Activated T-cell treated with anti-CD3 and anti-CD28 coated beads, Interleukin-2, amount 50 U/mL, for 4 hours (primary cell): ENCODE data around the gene POU2AF2. TPM values are rescaled to one million over a fixed set of nuclear protein-coding genes. Genes with fewer than 3 reads are reported as not detected.
"Not testable (repeated sequence)": the region's sequence is repeated elsewhere in the genome, so short reads cannot be mapped to it uniquely, and the experiment has no call there.

Source experiments
- ATAC-seq, 2 donors: fragments of 200-7000 bp; cut with Tn5 transposase; one replicate each; pipeline ENCODE4 v1.10.0; 2021
- DNase-seq: peaks from one replicate; pipeline ENCODE4 v3.0.0-alpha.2; 2020
- H3K27me3 Mint-ChIP-seq: one replicate; pipeline ENCODE4 v1.8.0; 2021; ENCODE audit warnings: low read depth, mixed read lengths
- H3K36me3 Mint-ChIP-seq: one replicate; pipeline ENCODE4 v1.8.0; 2022; ENCODE audit warnings: mixed read lengths; ENCODE audit not compliant: insufficient read depth
- H3K4me1 Mint-ChIP-seq: one replicate; pipeline ENCODE4 v1.8.0; 2021; ENCODE audit warnings: low read depth, mixed read lengths
- H3K4me3 Mint-ChIP-seq: one replicate; pipeline ENCODE4 v1.8.0; 2021; ENCODE audit warnings: mild to moderate bottlenecking, moderate library complexity, mixed read lengths
- H3K9me3 Mint-ChIP-seq: one replicate; pipeline ENCODE4 v1.8.0; 2021; ENCODE audit warnings: mixed read lengths
- total RNA-seq, 3 donors: library from RNA; stranded (reverse); gene quantifications; one replicate each; pipeline ENCODE4 v1.2.1, GENCODE V29; 2021

Gene POU2AF2, protein sequence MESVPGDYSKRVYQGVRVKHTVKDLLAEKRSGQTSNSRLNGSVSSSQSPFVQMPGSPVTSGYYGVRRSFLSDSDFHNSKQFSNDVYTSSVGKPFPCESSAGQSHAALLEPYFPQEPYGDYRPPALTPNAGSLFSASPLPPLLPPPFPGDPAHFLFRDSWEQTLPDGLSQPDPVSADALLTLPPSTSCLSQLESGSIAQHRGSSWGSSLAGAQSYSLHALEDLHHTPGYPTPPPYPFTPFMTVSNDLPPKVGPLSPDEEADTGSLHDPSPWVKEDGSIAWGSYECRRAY
- not detected for total RNA-seq

DNA sequence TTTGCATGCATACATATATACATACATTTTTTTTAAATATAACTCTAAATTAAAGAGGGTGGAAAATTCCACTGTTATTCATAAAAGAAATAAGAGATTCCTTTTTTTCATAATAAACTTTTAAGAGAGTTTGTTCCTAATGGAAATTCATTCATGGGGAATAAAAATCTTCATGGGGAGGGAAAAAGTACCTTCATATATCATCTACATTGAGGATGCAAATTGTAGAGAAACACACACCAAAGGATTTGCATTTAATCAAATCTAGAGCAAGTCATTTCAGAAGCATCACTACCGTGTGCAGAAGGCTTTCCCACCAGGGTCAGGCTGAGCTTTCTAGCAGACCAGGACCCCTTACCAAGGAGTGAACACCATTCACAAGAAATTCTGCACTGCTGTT lies at the start of gene POU2AF2:
POU2AF2 (plus strand) TSS at position 301 of the 400 bp plus-strand sequence. CDS start 129 bp downstream, outside the sequence.
- Mint-ChIP-seq H3K36me3 (no peaks in the 10 kb centered on the region), H3K4me3 (no peak within 1 kb of the TSS), H3K9me3 (no peaks in the 10 kb centered on the region), H3K27me3 (peaks cover 33% of the 10 kb centered on the region), H3K4me1 (no peaks in the 10 kb centered on the region)
- ATAC-seq (no peak), DNase-seq (no peak)

DNA sequence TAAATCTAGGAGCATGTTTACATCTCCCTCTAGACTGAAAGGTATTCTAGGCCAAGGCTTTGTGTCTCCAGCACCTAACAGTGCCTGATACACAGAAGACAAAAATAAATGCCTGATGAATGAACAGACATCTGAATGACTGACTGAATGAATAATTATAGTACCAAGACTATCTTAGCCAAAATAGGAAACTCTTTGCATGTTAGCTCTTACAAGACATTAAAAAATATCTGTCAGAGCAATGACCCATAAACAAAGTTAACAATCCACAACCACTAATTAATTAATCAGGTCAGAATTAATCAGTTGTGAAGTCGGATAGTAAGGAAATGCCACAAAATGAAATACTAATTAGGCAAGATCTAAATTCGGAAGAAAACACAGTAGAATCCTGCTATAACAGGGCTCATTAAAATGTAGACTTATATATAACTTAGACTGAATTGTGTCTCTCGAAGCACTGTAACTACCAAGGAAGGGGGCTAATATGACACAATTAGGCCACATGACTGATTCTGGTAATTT lies 45.5 kb upstream of the POU2AF2 start:
- DNase-seq (no peak), ATAC-seq (no peak)
- Mint-ChIP-seq H3K27me3 (peaks cover 30% of the 10 kb centered on the region), H3K4me1 (no peaks in the 10 kb centered on the region), H3K4me3 (no peak overlapping the region), H3K36me3 (no peaks in the 10 kb centered on the region), H3K9me3 (no peaks in the 10 kb centered on the region)

GRCh38 chr11:111204211-111204610 lies 41.3 kb upstream of the POU2AF2 start:
- no peaks in the 10 kb centered on the region for H3K9me3 Mint-ChIP-seq
- no peaks in the 10 kb centered on the region for H3K4me1 Mint-ChIP-seq
- no peak overlapping the region for H3K4me3 Mint-ChIP-seq
- ATAC-seq (no peak), DNase-seq (no peak)
- no peaks in the 10 kb centered on the region for H3K36me3 Mint-ChIP-seq
- peaks cover 28% of the 10 kb centered on the region for H3K27me3 Mint-ChIP-seq

DNA sequence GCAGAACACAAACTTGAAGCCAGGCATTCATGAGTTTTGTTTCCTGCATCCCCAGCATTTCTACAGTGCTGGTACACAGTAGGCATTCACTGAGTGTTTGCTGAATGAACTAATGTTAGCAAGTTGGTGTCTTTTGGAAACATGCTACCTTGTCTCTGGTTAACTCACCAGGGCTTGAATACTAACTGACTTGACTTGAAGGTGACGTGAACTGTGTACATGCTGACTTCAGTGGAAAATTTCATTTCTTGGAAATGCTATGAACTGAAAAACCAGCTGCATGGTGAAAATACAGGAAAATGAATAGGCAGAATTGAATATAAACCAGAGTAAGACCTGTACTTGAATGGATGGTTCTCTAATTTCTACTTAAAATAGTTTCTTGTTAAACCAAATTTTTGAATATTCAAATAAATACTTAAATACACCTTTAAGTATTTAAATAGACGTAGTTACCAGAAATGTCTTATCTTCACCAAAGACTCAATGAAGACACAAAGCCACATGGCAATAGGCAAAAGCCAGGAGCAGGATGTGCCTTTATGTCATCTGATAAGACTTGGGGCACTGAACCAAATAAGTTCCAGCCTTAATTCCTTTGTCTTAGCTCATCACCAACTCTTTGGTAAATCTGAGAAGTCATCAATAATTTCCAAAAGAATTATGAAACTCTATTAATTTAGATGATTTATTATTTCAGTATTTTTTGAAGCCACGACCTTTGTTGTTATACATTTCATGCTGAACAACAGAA lies 39.7 kb upstream of the POU2AF2 start:
- Mint-ChIP-seq H3K4me1 (no peaks in the 10 kb centered on the region), H3K27me3 (peaks cover 20% of the 10 kb centered on the region), H3K4me3 (no peak overlapping the region), H3K36me3 (no peaks in the 10 kb centered on the region), H3K9me3 (no peaks in the 10 kb centered on the region)
- ATAC-seq (no peak), DNase-seq (no peak)

- H3K9me3 Mint-ChIP-seq = no peaks in the 10 kb centered on the region
- H3K27me3 Mint-ChIP-seq = peaks cover 19% of the 10 kb centered on the region
- H3K4me1 Mint-ChIP-seq = no peaks in the 10 kb centered on the region
- no peaks in the 10 kb centered on the region for H3K36me3 Mint-ChIP-seq
- no peak overlapping the region for H3K4me3 Mint-ChIP-seq
- no peak for ATAC-seq
- no peak for DNase-seq
Measured at GRCh38 chr11:111206472-111206871, 39.1 kb upstream of the POU2AF2 start.

DNA sequence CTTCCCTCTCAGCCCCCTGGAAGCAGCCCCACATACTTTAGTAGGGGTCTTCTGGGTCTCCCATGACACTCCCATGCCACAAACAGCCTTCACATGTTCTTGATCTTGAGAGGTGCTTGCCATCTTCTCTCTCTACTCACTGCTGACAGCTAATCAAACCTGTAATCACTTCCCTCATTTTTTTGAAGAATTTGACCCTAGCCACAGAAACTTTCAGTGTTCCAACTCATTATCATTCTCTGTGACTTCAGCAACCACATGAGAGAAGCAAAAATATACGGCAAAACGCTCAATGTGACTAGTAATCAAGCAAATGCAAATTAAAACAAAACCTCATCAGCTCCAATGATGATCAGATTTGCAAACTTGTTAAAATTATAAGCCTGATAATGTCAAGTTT lies 38.3 kb upstream of the POU2AF2 start:
- Mint-ChIP-seq H3K4me1 (no peaks in the 10 kb centered on the region), H3K9me3 (no peaks in the 10 kb centered on the region), H3K36me3 (no peaks in the 10 kb centered on the region), H3K4me3 (no peak overlapping the region), H3K27me3 (peaks cover 19% of the 10 kb centered on the region)
- ATAC-seq (no peak), DNase-seq (no peak)

DNA sequence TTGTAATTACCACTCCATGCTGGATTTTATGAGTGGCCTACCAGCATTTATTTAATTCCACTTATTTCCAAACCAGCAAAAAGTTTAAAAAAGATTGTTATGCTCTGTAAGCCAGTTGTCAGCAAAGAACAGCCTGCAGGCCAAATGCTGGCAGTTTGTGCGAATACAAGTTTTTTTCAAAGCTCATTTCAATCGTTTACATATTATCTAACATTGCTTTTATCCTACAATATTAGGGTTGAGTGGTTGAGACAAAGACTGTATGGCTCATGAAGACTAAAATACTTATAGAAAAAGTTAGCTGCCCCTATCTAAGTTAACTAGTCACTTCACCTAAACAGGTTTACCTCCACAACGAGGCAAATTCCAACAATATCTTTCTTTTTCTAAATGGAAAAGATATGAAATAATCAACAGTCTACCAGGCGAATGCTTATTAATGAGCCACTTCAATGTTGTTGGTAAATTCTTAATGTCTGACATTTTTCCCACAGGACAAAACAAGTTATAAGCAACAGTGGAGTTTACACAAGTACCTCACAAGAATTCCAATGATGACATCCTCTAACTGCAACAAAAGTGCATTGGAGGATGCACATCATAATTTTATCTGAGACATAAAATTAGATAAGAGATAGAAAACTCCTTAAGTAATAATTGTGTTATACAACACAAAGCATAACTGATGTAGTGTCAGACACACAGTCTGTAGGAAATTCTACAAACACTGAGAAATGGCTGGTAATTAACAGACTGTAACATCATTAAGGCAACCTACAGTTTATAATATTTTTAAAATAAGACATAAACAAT lies 35.8 kb upstream of the POU2AF2 start:
- no peak for ATAC-seq
- H3K9me3 Mint-ChIP-seq = no peaks in the 10 kb centered on the region
- no peak overlapping the region for H3K4me3 Mint-ChIP-seq
- peaks cover 6% of the 10 kb centered on the region for H3K27me3 Mint-ChIP-seq
- no peak for DNase-seq
- H3K36me3 Mint-ChIP-seq = no peaks in the 10 kb centered on the region
- H3K4me1 Mint-ChIP-seq = no peaks in the 10 kb centered on the region

DNA sequence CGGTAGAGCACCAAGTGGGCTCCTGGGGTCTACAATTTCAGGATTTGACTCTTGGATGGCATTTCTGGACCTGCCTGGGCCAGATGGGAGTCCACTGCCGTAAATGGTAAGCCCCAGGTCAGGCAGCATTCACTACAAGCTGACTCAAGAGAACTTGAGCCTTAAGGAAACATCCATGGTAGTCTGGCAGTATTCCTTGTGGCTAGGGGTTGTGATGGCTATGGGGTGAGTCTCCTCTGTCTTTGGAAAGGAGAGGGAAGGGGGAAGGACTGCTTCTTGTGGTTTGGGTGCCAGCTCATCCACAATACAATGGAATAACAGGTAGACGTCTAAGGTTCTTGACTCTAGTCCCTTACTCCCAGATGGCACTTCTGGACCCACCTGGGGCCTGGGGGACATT lies 32.3 kb upstream of the POU2AF2 start:
- no peaks in the 10 kb centered on the region for H3K36me3 Mint-ChIP-seq
- DNase-seq = no peak
- H3K4me1 Mint-ChIP-seq = no peaks in the 10 kb centered on the region
- peaks cover 2% of the 10 kb centered on the region for H3K27me3 Mint-ChIP-seq
- H3K9me3 Mint-ChIP-seq = no peaks in the 10 kb centered on the region
- no peak overlapping the region for H3K4me3 Mint-ChIP-seq
- ATAC-seq = no peak

GRCh38 chr11:111220721-111221120 lies 24.8 kb upstream of the POU2AF2 start:
- Mint-ChIP-seq H3K27me3 (peaks cover 2% of the 10 kb centered on the region), H3K4me3 (no peak overlapping the region), H3K9me3 (no peaks in the 10 kb centered on the region), H3K36me3 (no peaks in the 10 kb centered on the region), H3K4me1 (peaks cover 10% of the 10 kb centered on the region)
- DNase-seq = no peak
- no peak for ATAC-seq

- Mint-ChIP-seq H3K36me3 (no peaks in the 10 kb centered on the region), H3K9me3 (no peaks in the 10 kb centered on the region), H3K27me3 (peaks cover 2% of the 10 kb centered on the region), H3K4me1 (peaks cover 10% of the 10 kb centered on the region), H3K4me3 (no peak overlapping the region)
- ATAC-seq (no peak), DNase-seq (no peak)
Measured at GRCh38 chr11:111221208-111221607, 24.3 kb upstream of the POU2AF2 start.

GRCh38 chr11:111221936-111222335 lies 23.6 kb upstream of the POU2AF2 start:
- H3K27me3 Mint-ChIP-seq, DNase-seq: not testable (repeated sequence)
- H3K4me1 Mint-ChIP-seq = peaks cover 10% of the 10 kb centered on the region

GRCh38 chr11:111222821-111223455 lies 22.6 kb upstream of the POU2AF2 start:
- Mint-ChIP-seq H3K4me1 (peaks cover 10% of the 10 kb centered on the region), H3K4me3 (peak overlapping the region; percentile 77)
- not testable (repeated sequence) for ATAC-seq, DNase-seq, H3K36me3 Mint-ChIP-seq, H3K9me3 Mint-ChIP-seq, H3K27me3 Mint-ChIP-seq

More at GRCh38 chr11:111221936-111222335, 23.6 kb upstream of the POU2AF2 start:
- not testable (repeated sequence) for ATAC-seq, H3K36me3 Mint-ChIP-seq, H3K9me3 Mint-ChIP-seq, H3K4me3 Mint-ChIP-seq

GRCh38 chr11:111225881-111226280 lies 19.6 kb upstream of the POU2AF2 start:
- Mint-ChIP-seq H3K4me1 (peaks cover 20% of the 10 kb centered on the region), H3K27me3 (no peaks in the 10 kb centered on the region), H3K36me3 (no peaks in the 10 kb centered on the region), H3K4me3 (no peak overlapping the region), H3K9me3 (no peaks in the 10 kb centered on the region)
- DNase-seq (no peak), ATAC-seq (no peak)

- DNase-seq (no peak), ATAC-seq (peak in 1 of 2 donors; percentile 14)
- Mint-ChIP-seq H3K9me3 (no peaks in the 10 kb centered on the region), H3K4me3 (peak overlapping the region; percentile 34), H3K4me1 (peaks cover 9% of the 10 kb centered on the region), H3K27me3 (peaks cover 20% of the 10 kb centered on the region), H3K36me3 (no peaks in the 10 kb centered on the region)
Measured at GRCh38 chr11:111229604-111230003, 15.9 kb upstream of the POU2AF2 start.
